Vagina (tissue), 2 donors: ENCODE results near the gene COL11A1.

Source experiments
- CTCF ChIP-seq, 3 experiments: fragments of 450-650 bp in 2 of 3; fragments of 200-600 bp in 1 of 3; sonication (generic) in 1 of 3; IDR thresholded peaks; one replicate each; pipeline ENCODE4 v1.5.1; 2017 to 2019; ENCODE audit warnings: antibody characterized with exemption in 3 of 3, mild to moderate bottlenecking in 2 of 3, moderate library complexity in 2 of 3
- POLR2AphosphoS5 ChIP-seq, 2 donors: sonication (generic); formaldehyde crosslinking; IDR thresholded peaks; one replicate each; pipeline ENCODE4 v1.9.0; 2017; ENCODE audit warnings: antibody characterized with exemption in 2 of 2, mild to moderate bottlenecking in 2 of 2, low read depth in 1 of 2; ENCODE audit not compliant: insufficient read depth in 1 of 2

GRCh38 chr1:103056423-103056822, 51.9 kb downstream of the COL11A1 start:
- TF ChIP-seq CTCF (IDR thresholded peaks at IDR 0.05) (no peak), POLR2AphosphoS5 (IDR thresholded peaks at IDR 0.05; ENCODE audit: insufficient read depth in 1 of 2, low read depth in 1 of 2) (no peak)
